HepG2 (cell line): ENCODE data around the gene ARFIP1. TPM values are rescaled to one million over a fixed set of nuclear protein-coding genes. Genes with fewer than 3 reads are reported as not detected.

Source experiments
- ATAC-seq: fragments of 200-7000 bp; cut with Tn5 transposase; 3 replicates; pipeline ENCODE4 v1.9.1; 2020; ENCODE audit warnings: mild to moderate bottlenecking, moderate library complexity
- BruUV-seq: library from RNA; stranded (reverse); fragments of 400-500 nt; replicated peaks from 2 replicates; lab custom pipeline; 2021; lab: Mats Ljungman, UMichigan
- CTCF ChIA-PET: fragments of 300-600 bp; formaldehyde crosslinking; extraction: SDS; loops from one replicate; lab custom pipeline; 2021; ENCODE audit warnings: low total read pairs, inconsistent platforms, low intra/inter-chr PET ratio; lab: Yijun Ruan, JAX
- POLR2A ChIA-PET: fragments of 350-600 bp; sonication (Branson Sonifier 250); formaldehyde crosslinking; loops from one replicate; lab custom pipeline; 2020; ENCODE audit warnings: antibody characterized with exemption, inconsistent platforms; lab: Yijun Ruan, JAX
- DNase-seq: peaks from one replicate; pipeline ENCODE4 v3.0.0-alpha.2; 2015; ENCODE audit warnings: low spot score
- FAIRE-seq: peaks from 3 replicates; lab custom pipeline; 2011; peaks lifted over from hg19 to GRCh38; lab: Jason Lieb, UNC
- H2AFZ ChIP-seq: one replicate; pipeline ENCODE4 v1.6.1; 2011; ENCODE audit warnings: low read length, inconsistent platforms
- H3K27ac ChIP-seq: fragments of 300-600 bp; 3 replicates; pipeline ENCODE4 v1.8.0; 2011; ENCODE audit warnings: mixed run types, mild to moderate bottlenecking, mixed read lengths, low read length, inconsistent platforms; ENCODE audit not compliant: insufficient read depth; ENCODE audit errors: extremely low read length
- H3K27me3 ChIP-seq, 2 experiments: fragments of 200-600 bp in 1 of 2; 2 replicates in 1 of 2; 3 replicates in 1 of 2; pipeline versions ENCODE4 v1.6.0 to v1.8.0; 2011; ENCODE audit warnings: low read length in 2 of 2, mild to moderate bottlenecking in 2 of 2, moderate library complexity in 2 of 2, inconsistent platforms in 1 of 2; ENCODE audit not compliant: insufficient read depth in 2 of 2, control insufficient read depth in 1 of 2
- H3K36me3 ChIP-seq, 2 experiments: fragments of 200-600 bp in 1 of 2; replicated peaks in 1 of 2; 2 replicates in 1 of 2; 3 replicates in 1 of 2; pipeline versions ENCODE4 v1.5.1 to v1.8.0; 2011; ENCODE audit warnings: low read length in 2 of 2, inconsistent platforms in 1 of 2; ENCODE audit not compliant: insufficient read depth in 2 of 2, control insufficient read depth in 1 of 2
- H3K4me1 ChIP-seq: 2 replicates; pipeline ENCODE4 v1.5.1; 2012; ENCODE audit warnings: low read length, inconsistent platforms; ENCODE audit not compliant: insufficient read depth
- H3K4me2 ChIP-seq: 2 replicates; pipeline ENCODE4 v1.6.0; 2011; ENCODE audit warnings: low read depth, low read length, inconsistent platforms
- H3K4me3 ChIP-seq, 3 experiments: fragments of 200-600 bp in 1 of 3; sonication (generic), shearing (Covaris generic) in 1 of 3; replicated peaks in 1 of 3; 2 replicates each; pipeline ENCODE4 v1.5.1; 2011 to 2016; ENCODE audit warnings: low read length in 3 of 3, inconsistent platforms in 2 of 3, low read depth in 2 of 3, mild to moderate bottlenecking in 2 of 3, control low read depth in 1 of 3, mixed read lengths in 1 of 3; ENCODE audit not compliant: insufficient read depth in 1 of 3
- H3K79me2 ChIP-seq: one replicate; pipeline ENCODE4 v1.6.1; 2011; ENCODE audit warnings: low read length, inconsistent platforms; ENCODE audit not compliant: insufficient read depth
- H3K9ac ChIP-seq: 2 replicates; pipeline ENCODE4 v1.6.0; 2011; ENCODE audit warnings: mild to moderate bottlenecking, low read depth, low read length, inconsistent platforms; ENCODE audit not compliant: insufficient read depth
- H3K9me3 ChIP-seq: 2 replicates; pipeline ENCODE4 v1.5.1; 2012; ENCODE audit warnings: mild to moderate bottlenecking, low read length
- H4K20me1 ChIP-seq: 2 replicates; pipeline ENCODE4 v1.6.0; 2011; ENCODE audit warnings: inconsistent platforms, mild to moderate bottlenecking, low read length, moderate library complexity; ENCODE audit not compliant: insufficient read depth
- ETV5 ChIP-seq: IDR thresholded peaks from 2 replicates; pipeline ENCODE4 v1.6.1; 2018; ENCODE audit warnings: missing biosample characterization, missing genetic modification reagents, inconsistent platforms, borderline replicate concordance
- MEIS2 ChIP-seq: sonication (generic); formaldehyde crosslinking; IDR thresholded peaks from 2 replicates; pipeline ENCODE4 v1.9.0; 2021; ENCODE audit warnings: mild to moderate bottlenecking, missing genetic modification reagents
- TBX2 ChIP-seq: sonication (generic); formaldehyde crosslinking; IDR thresholded peaks from 2 replicates; pipeline ENCODE4 v1.5.0; 2020; ENCODE audit warnings: missing genetic modification reagents, mild to moderate bottlenecking, borderline replicate concordance
- ZNF253 ChIP-seq: sonication (generic); formaldehyde crosslinking; IDR thresholded peaks from 2 replicates; pipeline ENCODE4 v1.8.0; 2022; ENCODE audit warnings: mild to moderate bottlenecking, missing genetic modification reagents, borderline replicate concordance
- ZNF552 ChIP-seq: sonication (generic); formaldehyde crosslinking; IDR thresholded peaks from 2 replicates; pipeline ENCODE4 v1.9.0; 2022; ENCODE audit warnings: missing genetic modification reagents, mild to moderate bottlenecking, borderline replicate concordance
- WGBS: methylation state at CpG from one replicate; pipeline ENCODE4 v1.1.6; 2017; ENCODE audit warnings: low lambda C conversion rate; 5-methylcytosine and 5-hydroxymethylcytosine counted together
- in situ Hi-C: cut with HindIII; loops from 2 replicates; pipeline ENCODE4 v1.10.0; 2017; ENCODE audit warnings: low pct_unique_long_range_greater_than_20kb; ENCODE audit not compliant: extremely low pct_ligation_motif_present
- intact Hi-C: fragments of 100-400 bp; cut with micrococcal nuclease; formaldehyde crosslinking; loops from one replicate; pipeline ENCODE4 v1.10.0; 2022; ENCODE audit not compliant: unreplicated experiment
- polyA plus RNA-seq, 8 experiments: library from polyadenylated mRNA; depleted of rRNA in 3 of 8; stranded (reverse) in 7 of 8; unstranded in 1 of 8; fragments of >200 nt; fragmentation: Illumina TruSeq in 4 of 8; extraction: Trizol in 4 of 8; gene quantifications; 2 replicates each; pipeline versions ENCODE4 v1.2.1 to v1.2.3, GENCODE V29; 2011 to 2016; ENCODE audit warnings: low read depth in 4 of 8, missing spikeins in 1 of 8, mixed read lengths in 1 of 8; ENCODE audit not compliant: insufficient read depth in 1 of 8
- total RNA-seq, 5 experiments: library from RNA; depleted of rRNA; stranded (reverse); fragments of >200 nt; fragmentation: Illumina TruSeq; extraction: Trizol; gene quantifications; 2 replicates each; pipeline ENCODE4 v1.2.3, GENCODE V29; 2016; ENCODE audit warnings: low read depth in 1 of 5
- TF ChIP-seq, protein P1 (sequence below): sonication (generic); formaldehyde crosslinking; IDR thresholded peaks from 2 replicates; pipeline ENCODE4 v1.4.0; 2020; ENCODE audit warnings: missing genetic modification reagents, mild to moderate bottlenecking, borderline replicate concordance
- TF ChIP-seq, protein P2 (sequence below): sonication (generic); formaldehyde crosslinking; IDR thresholded peaks from 2 replicates; pipeline ENCODE4 v1.5.1; 2020; ENCODE audit warnings: mild to moderate bottlenecking, missing genetic modification reagents, moderate library complexity
- TF ChIP-seq, protein P3 (sequence below): sonication (generic); formaldehyde crosslinking; conservative IDR thresholded peaks from 2 replicates; pipeline ENCODE4 v1.4.0; 2020; ENCODE audit warnings: missing genetic modification reagents
- TF ChIP-seq, protein P4 (sequence below): sonication (generic); formaldehyde crosslinking; IDR thresholded peaks from 2 replicates; pipeline ENCODE4 v1.8.0; 2022; ENCODE audit warnings: mild to moderate bottlenecking, missing genetic modification reagents; ENCODE audit not compliant: insufficient replicate concordance
- TF ChIP-seq, protein P5 (sequence below): sonication (generic); formaldehyde crosslinking; IDR thresholded peaks from 2 replicates; pipeline ENCODE4 v1.4.0; 2020; ENCODE audit warnings: missing genetic modification reagents

The ARFIP1 gene
- total and polyA plus RNA-seq, 2 of the 13 experiments (the other 11 are each of a cell fraction or from before 2014, with no cell fraction given) = 9.9 to 27.7 TPM

DNA sequence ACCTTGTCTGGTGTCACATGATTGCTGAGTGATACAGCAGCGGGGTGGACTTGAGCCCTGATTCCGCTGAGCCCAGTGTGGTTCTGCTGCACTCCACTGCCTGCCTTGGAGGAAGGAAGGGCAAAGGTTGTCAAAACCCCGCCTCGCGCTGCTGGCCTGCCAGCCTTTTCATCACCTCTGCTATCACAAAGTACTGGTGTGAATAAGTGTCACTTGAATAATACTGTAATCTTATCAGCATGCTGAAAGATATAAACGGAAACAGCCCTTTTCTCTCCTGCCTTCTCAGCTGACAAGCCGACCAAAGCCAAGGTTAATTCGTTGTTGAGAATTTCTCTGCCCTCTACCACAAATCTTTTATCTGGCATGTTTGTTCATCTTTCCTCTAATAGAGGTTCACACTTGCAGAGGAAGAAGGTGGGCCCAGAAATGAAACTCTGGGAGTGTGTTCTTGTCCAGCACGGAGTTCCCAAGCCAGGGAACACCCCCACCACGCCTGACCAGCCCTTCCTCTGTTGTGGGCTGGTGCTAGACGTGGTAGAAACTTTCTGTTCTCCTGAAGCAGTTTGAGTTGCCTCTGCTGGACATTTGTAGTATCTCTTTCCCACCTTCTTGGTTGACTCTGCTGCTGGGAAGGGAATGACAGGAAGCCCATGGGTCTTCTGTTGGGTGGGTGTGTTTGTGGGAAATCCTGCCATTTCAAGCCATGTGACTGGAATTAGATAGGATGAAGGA, 177.8 kb downstream of the ARFIP1 start:
- Histone ChIP-seq H3K9ac (no peak overlapping the region), H4K20me1 (no peaks in the 10 kb centered on the region), H3K4me3 (peak overlapping the region in 1 of 3 experiments; percentile 36; a peak in 2 of 6 replicates), H3K4me2 (peak overlapping the region; percentile 59), H3K79me2 (no peaks in the 10 kb centered on the region), H2AFZ (no peak overlapping the region), H3K27ac (no peak overlapping the region), H3K9me3 (no peaks in the 10 kb centered on the region), H3K4me1 (peaks cover 35% of the 10 kb centered on the region), H3K36me3 (no peaks in the 10 kb centered on the region), H3K27me3 (no peaks in the 10 kb centered on the region)
- peak; percentile 62 for FAIRE-seq
- ChIA-PET POLR2A (no interaction called here), CTCF (no interaction called here)
- ATAC-seq = peak; percentile 94
- WGBS = 1% methylated on average over 8 of the region's 11 CpGs
- BruUV-seq = no TSS peak
- DNase-seq = no peak
- in situ Hi-C loops (no loop called here), intact Hi-C loops (loop anchor here (10.0 kb wide), 2 partner anchors 127 to 183 kb away; partner anchors contain the start of genes ARFIP1 and TIGD4)
- TF ChIP-seq ZNF253 (no peak), ETV5 (CRISPR knock-in tag) (peak; percentile 21; the same call in 1 of the 2 replicates), MEIS2 (CRISPR knock-in tag) (peak; percentile 53; the same call in 1 of the 2 replicates), TBX2 (peak; percentile 76), ZNF552 (no peak)
- TF ChIP-seq, protein P1, sequence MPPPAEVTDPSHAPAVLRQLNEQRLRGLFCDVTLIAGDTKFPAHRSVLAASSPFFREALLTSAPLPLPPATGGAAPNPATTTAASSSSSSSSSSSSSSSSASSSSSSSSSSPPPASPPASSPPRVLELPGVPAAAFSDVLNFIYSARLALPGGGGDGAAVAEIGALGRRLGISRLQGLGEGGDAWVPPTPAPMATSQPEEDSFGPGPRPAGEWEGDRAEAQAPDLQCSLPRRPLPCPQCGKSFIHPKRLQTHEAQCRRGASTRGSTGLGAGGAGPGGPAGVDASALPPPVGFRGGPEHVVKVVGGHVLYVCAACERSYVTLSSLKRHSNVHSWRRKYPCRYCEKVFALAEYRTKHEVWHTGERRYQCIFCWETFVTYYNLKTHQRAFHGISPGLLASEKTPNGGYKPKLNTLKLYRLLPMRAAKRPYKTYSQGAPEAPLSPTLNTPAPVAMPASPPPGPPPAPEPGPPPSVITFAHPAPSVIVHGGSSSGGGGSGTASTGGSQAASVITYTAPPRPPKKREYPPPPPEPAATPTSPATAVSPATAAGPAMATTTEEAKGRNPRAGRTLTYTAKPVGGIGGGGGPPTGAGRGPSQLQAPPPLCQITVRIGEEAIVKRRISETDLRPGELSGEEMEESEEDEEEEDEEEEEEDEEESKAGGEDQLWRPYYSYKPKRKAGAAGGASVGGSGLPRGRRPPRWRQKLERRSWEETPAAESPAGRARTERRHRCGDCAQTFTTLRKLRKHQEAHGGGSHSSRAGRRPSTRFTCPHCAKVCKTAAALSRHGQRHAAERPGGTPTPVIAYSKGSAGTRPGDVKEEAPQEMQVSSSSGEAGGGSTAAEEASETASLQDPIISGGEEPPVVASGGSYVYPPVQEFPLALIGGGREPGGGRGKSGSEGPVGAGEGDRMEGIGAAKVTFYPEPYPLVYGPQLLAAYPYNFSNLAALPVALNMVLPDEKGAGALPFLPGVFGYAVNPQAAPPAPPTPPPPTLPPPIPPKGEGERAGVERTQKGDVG = no peak
- TF ChIP-seq, protein P2, sequence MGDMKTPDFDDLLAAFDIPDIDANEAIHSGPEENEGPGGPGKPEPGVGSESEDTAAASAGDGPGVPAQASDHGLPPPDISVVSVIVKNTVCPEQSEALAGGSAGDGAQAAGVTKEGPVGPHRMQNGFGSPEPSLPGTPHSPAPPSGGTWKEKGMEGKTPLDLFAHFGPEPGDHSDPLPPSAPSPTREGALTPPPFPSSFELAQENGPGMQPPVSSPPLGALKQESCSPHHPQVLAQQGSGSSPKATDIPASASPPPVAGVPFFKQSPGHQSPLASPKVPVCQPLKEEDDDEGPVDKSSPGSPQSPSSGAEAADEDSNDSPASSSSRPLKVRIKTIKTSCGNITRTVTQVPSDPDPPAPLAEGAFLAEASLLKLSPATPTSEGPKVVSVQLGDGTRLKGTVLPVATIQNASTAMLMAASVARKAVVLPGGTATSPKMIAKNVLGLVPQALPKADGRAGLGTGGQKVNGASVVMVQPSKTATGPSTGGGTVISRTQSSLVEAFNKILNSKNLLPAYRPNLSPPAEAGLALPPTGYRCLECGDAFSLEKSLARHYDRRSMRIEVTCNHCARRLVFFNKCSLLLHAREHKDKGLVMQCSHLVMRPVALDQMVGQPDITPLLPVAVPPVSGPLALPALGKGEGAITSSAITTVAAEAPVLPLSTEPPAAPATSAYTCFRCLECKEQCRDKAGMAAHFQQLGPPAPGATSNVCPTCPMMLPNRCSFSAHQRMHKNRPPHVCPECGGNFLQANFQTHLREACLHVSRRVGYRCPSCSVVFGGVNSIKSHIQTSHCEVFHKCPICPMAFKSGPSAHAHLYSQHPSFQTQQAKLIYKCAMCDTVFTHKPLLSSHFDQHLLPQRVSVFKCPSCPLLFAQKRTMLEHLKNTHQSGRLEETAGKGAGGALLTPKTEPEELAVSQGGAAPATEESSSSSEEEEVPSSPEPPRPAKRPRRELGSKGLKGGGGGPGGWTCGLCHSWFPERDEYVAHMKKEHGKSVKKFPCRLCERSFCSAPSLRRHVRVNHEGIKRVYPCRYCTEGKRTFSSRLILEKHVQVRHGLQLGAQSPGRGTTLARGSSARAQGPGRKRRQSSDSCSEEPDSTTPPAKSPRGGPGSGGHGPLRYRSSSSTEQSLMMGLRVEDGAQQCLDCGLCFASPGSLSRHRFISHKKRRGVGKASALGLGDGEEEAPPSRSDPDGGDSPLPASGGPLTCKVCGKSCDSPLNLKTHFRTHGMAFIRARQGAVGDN (CRISPR knock-in tag) = peak; percentile 31; the same call in 1 of the 2 replicates
- TF ChIP-seq, protein P3, sequence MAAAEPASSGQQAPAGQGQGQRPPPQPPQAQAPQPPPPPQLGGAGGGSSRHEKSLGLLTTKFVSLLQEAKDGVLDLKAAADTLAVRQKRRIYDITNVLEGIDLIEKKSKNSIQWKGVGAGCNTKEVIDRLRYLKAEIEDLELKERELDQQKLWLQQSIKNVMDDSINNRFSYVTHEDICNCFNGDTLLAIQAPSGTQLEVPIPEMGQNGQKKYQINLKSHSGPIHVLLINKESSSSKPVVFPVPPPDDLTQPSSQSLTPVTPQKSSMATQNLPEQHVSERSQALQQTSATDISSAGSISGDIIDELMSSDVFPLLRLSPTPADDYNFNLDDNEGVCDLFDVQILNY = no peak
- TF ChIP-seq, protein P4, sequence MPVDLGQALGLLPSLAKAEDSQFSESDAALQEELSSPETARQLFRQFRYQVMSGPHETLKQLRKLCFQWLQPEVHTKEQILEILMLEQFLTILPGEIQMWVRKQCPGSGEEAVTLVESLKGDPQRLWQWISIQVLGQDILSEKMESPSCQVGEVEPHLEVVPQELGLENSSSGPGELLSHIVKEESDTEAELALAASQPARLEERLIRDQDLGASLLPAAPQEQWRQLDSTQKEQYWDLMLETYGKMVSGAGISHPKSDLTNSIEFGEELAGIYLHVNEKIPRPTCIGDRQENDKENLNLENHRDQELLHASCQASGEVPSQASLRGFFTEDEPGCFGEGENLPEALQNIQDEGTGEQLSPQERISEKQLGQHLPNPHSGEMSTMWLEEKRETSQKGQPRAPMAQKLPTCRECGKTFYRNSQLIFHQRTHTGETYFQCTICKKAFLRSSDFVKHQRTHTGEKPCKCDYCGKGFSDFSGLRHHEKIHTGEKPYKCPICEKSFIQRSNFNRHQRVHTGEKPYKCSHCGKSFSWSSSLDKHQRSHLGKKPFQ (CRISPR knock-in tag) = peak; percentile 91
- TF ChIP-seq, protein P5, sequence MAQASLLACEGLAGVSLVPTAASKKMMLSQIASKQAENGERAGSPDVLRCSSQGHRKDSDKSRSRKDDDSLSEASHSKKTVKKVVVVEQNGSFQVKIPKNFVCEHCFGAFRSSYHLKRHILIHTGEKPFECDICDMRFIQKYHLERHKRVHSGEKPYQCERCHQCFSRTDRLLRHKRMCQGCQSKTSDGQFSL (CRISPR knock-in tag) = peak; percentile 60; the same call in 1 of the 2 replicates
